ENCODE measurements around the gene KREMEN2. TPM values are rescaled to one million over a fixed set of nuclear protein-coding genes. Genes with fewer than 3 reads are reported as not detected.

Gene KREMEN2
- total and polyA plus RNA-seq, 4 donors: not detected

DNA sequence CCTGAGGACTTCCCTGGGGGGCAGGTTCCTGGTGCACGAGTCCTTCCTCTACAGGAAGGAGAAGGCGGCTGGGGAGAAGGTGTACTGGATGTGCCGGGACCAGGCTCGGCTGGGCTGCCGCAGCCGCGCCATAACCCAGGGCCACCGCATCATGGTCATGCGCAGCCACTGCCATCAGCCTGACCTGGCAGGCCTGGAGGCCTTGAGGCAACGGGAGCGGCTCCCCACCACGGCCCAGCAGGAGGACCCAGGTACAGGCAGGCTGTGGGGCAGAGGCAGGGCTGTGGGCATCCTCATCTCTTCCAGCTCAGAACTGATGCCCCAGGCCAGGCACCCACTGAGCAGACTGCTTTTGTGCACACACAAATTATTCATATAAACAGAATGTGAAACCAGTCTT lies 25.9 kb upstream of the KREMEN2 start:
- Histone ChIP-seq H3K9ac (ENCODE audit: low read depth in 1 of 2, low read length in 2 of 2) (no peak overlapping the region), H3K4me1 (ENCODE audit: control insufficient read depth in 4 of 4, insufficient read depth in 4 of 4, low read length in 3 of 4) (no peaks in the 10 kb centered on the region), H3K4me3 (ENCODE audit: low read depth in 1 of 3, low read length in 3 of 3) (no peak overlapping the region), H3K27me3 (ENCODE audit: control insufficient read depth in 4 of 4, insufficient read depth in 4 of 4, low read length in 3 of 4) (no peaks in the 10 kb centered on the region), H3K27ac (ENCODE audit: low read depth in 1 of 2, low read length in 2 of 2) (no peak overlapping the region), H3K36me3 (ENCODE audit: control insufficient read depth in 4 of 4, insufficient read depth in 3 of 4, low read depth in 1 of 4, low read length in 3 of 4) (peaks cover 6 to 59% (median 18%) of the 10 kb centered on the region in 4 donors), H3K9me3 (ENCODE audit: control insufficient read depth in 4 of 4, low read length in 3 of 4) (no peaks in the 10 kb centered on the region)
- 97% methylated on average over 12 of the region's 12 CpGs for WGBS
- no peak for DNase-seq (ENCODE audit: low spot score)
- no peak for TF ChIP-seq MAX (IDR thresholded peaks at IDR 0.05)
- TF ChIP-seq JUND (IDR thresholded peaks at IDR 0.05): no peak

- H3K36me3 ChIP-seq (ENCODE audit: control insufficient read depth in 4 of 4, insufficient read depth in 3 of 4, low read depth in 1 of 4, low read length in 3 of 4): peaks cover 6 to 47% (median 12%) of the 10 kb centered on the region in 4 donors
- no peaks in the 10 kb centered on the region for H3K9me3 ChIP-seq (ENCODE audit: control insufficient read depth in 4 of 4, low read length in 3 of 4)
- H3K27me3 ChIP-seq (ENCODE audit: control insufficient read depth in 4 of 4, insufficient read depth in 4 of 4, low read length in 3 of 4): no peaks in the 10 kb centered on the region
- 84% methylated on average over 2 of the region's 2 CpGs for WGBS
- TF ChIP-seq RAD21 (IDR thresholded peaks at IDR 0.05) (no peak), HNF4G (IDR thresholded peaks at IDR 0.05) (no peak), NR2F2 (IDR thresholded peaks at IDR 0.05) (no peak), FOXA2 (IDR thresholded peaks at IDR 0.05) (no peak), CTCF (IDR thresholded peaks at IDR 0.05; ENCODE audit: low read depth, low read length, missing input control) (no peak), HNF4A (conservative IDR thresholded peaks at IDR 0.05) (no peak), REST (IDR thresholded peaks at IDR 0.05) (no peak), ATF3 (IDR thresholded peaks at IDR 0.05) (no peak), GABPA (IDR thresholded peaks at IDR 0.05 in 1 of 2, conservative IDR thresholded peaks at IDR 0.05 in 1 of 2) (no peak), RXRA (IDR thresholded peaks at IDR 0.05) (no peak), SP1 (IDR thresholded peaks at IDR 0.05) (no peak)
- H3K4me1 ChIP-seq (ENCODE audit: control insufficient read depth in 4 of 4, insufficient read depth in 4 of 4, low read length in 3 of 4): no peaks in the 10 kb centered on the region
- no peak for DNase-seq (ENCODE audit: low spot score)
- no peak overlapping the region for H3K4me3 ChIP-seq (ENCODE audit: low read depth in 1 of 3, low read length in 3 of 3)
- no peak overlapping the region for H3K27ac ChIP-seq (ENCODE audit: low read depth in 1 of 2, low read length in 2 of 2)
- H3K9ac ChIP-seq (ENCODE audit: low read depth in 1 of 2, low read length in 2 of 2): no peak overlapping the region
Observed at GRCh38 chr16:2939968-2940367, 24.1 kb upstream of the KREMEN2 start.

GRCh38 chr16:2942045-2942444 lies 22.0 kb upstream of the KREMEN2 start:
- Histone ChIP-seq H3K9me3 (ENCODE audit: control insufficient read depth in 4 of 4, low read length in 3 of 4) (no peaks in the 10 kb centered on the region), H3K9ac (ENCODE audit: low read depth in 1 of 2, low read length in 2 of 2) (no peak overlapping the region), H3K27me3 (ENCODE audit: control insufficient read depth in 4 of 4, insufficient read depth in 4 of 4, low read length in 3 of 4) (no peaks in the 10 kb centered on the region), H3K4me1 (ENCODE audit: control insufficient read depth in 4 of 4, insufficient read depth in 4 of 4, low read length in 3 of 4) (no peaks in the 10 kb centered on the region), H3K36me3 (ENCODE audit: control insufficient read depth in 4 of 4, insufficient read depth in 3 of 4, low read depth in 1 of 4, low read length in 3 of 4) (peaks cover 6 to 37% (median 8%) of the 10 kb centered on the region in 4 donors), H3K4me3 (ENCODE audit: low read depth in 1 of 3, low read length in 3 of 3) (no peak overlapping the region), H3K27ac (ENCODE audit: low read depth in 1 of 2, low read length in 2 of 2) (no peak overlapping the region)
- 93% methylated on average over 4 of the region's 4 CpGs for WGBS
- DNase-seq (ENCODE audit: low spot score): no peak
- no peak for TF ChIP-seq MAX (IDR thresholded peaks at IDR 0.05)
- no peak for TF ChIP-seq EGR1 (IDR thresholded peaks at IDR 0.05; ENCODE audit: low read depth in 2 of 2)
- no peak for TF ChIP-seq YY1 (IDR thresholded peaks at IDR 0.05)
- TF ChIP-seq NR2F2 (IDR thresholded peaks at IDR 0.05): no peak
- no peak for TF ChIP-seq HNF4G (IDR thresholded peaks at IDR 0.05)
- no peak for TF ChIP-seq ATF3 (IDR thresholded peaks at IDR 0.05)
- TF ChIP-seq RAD21 (IDR thresholded peaks at IDR 0.05): no peak
- no peak for TF ChIP-seq CTCF (IDR thresholded peaks at IDR 0.05; ENCODE audit: low read depth, low read length, missing input control)
- TF ChIP-seq HNF4A (conservative IDR thresholded peaks at IDR 0.05): no peak
- TF ChIP-seq GABPA (IDR thresholded peaks at IDR 0.05 in 1 of 2, conservative IDR thresholded peaks at IDR 0.05 in 1 of 2): no peak
- TF ChIP-seq FOXA1 (IDR thresholded peaks at IDR 0.05): no peak
- TF ChIP-seq TAF1 (conservative IDR thresholded peaks at IDR 0.05): no peak
